ENCODE measurements around the gene SSPN. TPM values are rescaled to one million over a fixed set of nuclear protein-coding genes. Genes with fewer than 3 reads are reported as not detected.

The SSPN gene
- total RNA-seq, 1 experiment from 2014 or later = 1.8 TPM

DNA sequence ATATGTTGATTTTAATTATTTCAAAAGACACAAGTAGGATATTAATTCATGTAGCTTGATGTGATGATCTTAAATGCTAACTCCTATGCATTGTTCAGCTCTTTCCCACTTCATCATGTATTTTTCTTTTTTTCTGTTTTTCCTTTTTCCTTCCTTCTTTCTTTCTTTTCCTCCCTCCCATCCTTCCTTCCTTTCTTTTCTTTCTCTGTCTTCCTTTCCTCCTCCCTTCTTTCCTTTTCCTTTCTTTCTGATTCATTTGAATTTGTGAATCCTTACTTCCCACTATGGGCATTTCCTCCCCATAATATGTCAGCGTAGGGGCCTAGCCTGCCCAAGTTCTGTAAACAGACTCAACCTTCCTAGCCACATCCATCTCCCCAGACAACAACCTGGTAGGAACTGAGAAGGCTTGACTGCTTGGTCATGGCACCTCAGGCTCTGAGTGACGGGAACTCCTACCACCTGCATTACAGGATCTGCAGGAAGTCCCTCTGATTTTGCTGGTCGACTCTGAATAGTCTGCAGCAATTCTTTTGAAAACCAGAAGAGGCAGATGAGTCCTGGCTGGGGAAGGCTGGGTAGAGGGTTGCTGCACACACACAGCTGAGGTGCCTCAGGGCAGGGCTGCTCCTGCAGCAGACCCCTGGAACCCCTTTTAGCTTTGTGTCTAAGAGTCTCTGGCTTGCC is 37.2 kb upstream of the SSPN start:
- ChIA-PET CTCF (no interaction called here), POLR2A (no interaction called here)
- TF ChIP-seq, protein P1, sequence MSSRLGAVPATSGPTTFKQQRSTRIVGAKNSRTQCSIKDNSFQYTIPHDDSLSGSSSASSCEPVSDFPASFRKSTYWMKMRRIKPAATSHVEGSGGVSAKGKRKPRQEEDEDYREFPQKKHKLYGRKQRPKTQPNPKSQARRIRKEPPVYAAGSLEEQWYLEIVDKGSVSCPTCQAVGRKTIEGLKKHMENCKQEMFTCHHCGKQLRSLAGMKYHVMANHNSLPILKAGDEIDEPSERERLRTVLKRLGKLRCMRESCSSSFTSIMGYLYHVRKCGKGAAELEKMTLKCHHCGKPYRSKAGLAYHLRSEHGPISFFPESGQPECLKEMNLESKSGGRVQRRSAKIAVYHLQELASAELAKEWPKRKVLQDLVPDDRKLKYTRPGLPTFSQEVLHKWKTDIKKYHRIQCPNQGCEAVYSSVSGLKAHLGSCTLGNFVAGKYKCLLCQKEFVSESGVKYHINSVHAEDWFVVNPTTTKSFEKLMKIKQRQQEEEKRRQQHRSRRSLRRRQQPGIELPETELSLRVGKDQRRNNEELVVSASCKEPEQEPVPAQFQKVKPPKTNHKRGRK (CRISPR knock-in tag; IDR thresholded peaks at IDR 0.05; ENCODE audit: borderline replicate concordance) = peak; percentile 91; the same call in 1 of the 2 replicates
- no peak for TF ChIP-seq NFE2L1 (CRISPR knock-in tag; IDR thresholded peaks at IDR 0.05)
- TF ChIP-seq OVOL2 (CRISPR knock-in tag; IDR thresholded peaks at IDR 0.05; ENCODE audit: borderline replicate concordance) = no peak
- TF ChIP-seq NFYB (CRISPR knock-in tag; conservative IDR thresholded peaks at IDR 0.05; ENCODE audit: low read depth) = peak; percentile 19; the same call in 1 of the 2 replicates
- Mint-ChIP-seq H3K27me3 (ENCODE audit: low read depth) (no peaks in the 10 kb centered on the region; the same call in 1 of the 2 replicates), H3K4me1 (peaks cover 26% of the 10 kb centered on the region), H3K27ac (no peak overlapping the region), H3K9me3 (no peaks in the 10 kb centered on the region), H3K4me3 (no peak overlapping the region), H3K36me3 (no peaks in the 10 kb centered on the region)
- DNase-seq (ENCODE audit: low spot score) = no peak
- ATAC-seq = peak; percentile 93

DNA sequence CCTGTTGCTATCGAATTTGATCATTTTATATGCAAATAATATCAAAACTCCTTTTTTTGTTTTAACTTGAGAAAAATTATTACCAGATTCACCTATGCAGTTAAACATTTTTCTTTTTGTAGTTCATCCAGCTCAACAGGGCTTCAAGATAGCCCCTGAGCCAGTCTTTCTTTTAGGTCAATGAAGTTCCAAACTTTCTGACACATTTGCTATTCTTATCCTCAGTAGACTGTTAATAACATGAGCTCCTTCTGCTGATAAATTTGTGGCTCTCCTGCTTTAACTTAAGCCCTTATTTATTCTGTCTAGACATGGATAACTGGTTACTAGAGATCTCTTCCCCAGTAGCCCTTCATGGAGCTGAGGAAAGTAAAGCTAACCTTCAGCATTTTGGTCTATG is 33.2 kb upstream of the SSPN start:
- Mint-ChIP-seq H3K9me3 (no peaks in the 10 kb centered on the region), H3K27me3 (ENCODE audit: low read depth) (no peaks in the 10 kb centered on the region; the same call in 1 of the 2 replicates), H3K4me1 (peaks cover 6% of the 10 kb centered on the region), H3K36me3 (no peaks in the 10 kb centered on the region), H3K27ac (no peak overlapping the region), H3K4me3 (no peak overlapping the region)
- ChIA-PET POLR2A (no interaction called here), CTCF (interaction anchor here (1.0 kb wide), 1 partner anchor 452 kb away, joined by 3 read pairs; no protein-coding TSS in a partner anchor)
- TF ChIP-seq ZNF416 (CRISPR knock-in tag; IDR thresholded peaks at IDR 0.05) (no peak), FOXP1 (CRISPR knock-in tag; IDR thresholded peaks at IDR 0.05; ENCODE audit: borderline replicate concordance) (no peak), GRHL2 (CRISPR knock-in tag; IDR thresholded peaks at IDR 0.05; ENCODE audit: insufficient replicate concordance, severe bottlenecking) (no peak), MYBL2 (CRISPR knock-in tag; IDR thresholded peaks at IDR 0.05) (no peak), NFE2L1 (CRISPR knock-in tag; IDR thresholded peaks at IDR 0.05) (no peak), SOX15 (CRISPR knock-in tag; IDR thresholded peaks at IDR 0.05) (no peak), ZNF423 (CRISPR knock-in tag; IDR thresholded peaks at IDR 0.05) (no peak), GABPB1 (CRISPR knock-in tag; IDR thresholded peaks at IDR 0.05) (no peak), IRF2 (CRISPR knock-in tag; IDR thresholded peaks at IDR 0.05; ENCODE audit: borderline replicate concordance, low read depth) (no peak), EMX1 (CRISPR knock-in tag; IDR thresholded peaks at IDR 0.05) (no peak), ZNF396 (CRISPR knock-in tag; IDR thresholded peaks at IDR 0.05; ENCODE audit: borderline replicate concordance) (no peak), PRRX2 (CRISPR knock-in tag; IDR thresholded peaks at IDR 0.05) (no peak), GTF2I (CRISPR knock-in tag; conservative IDR thresholded peaks at IDR 0.05) (no peak)
- TF ChIP-seq, protein P2, sequence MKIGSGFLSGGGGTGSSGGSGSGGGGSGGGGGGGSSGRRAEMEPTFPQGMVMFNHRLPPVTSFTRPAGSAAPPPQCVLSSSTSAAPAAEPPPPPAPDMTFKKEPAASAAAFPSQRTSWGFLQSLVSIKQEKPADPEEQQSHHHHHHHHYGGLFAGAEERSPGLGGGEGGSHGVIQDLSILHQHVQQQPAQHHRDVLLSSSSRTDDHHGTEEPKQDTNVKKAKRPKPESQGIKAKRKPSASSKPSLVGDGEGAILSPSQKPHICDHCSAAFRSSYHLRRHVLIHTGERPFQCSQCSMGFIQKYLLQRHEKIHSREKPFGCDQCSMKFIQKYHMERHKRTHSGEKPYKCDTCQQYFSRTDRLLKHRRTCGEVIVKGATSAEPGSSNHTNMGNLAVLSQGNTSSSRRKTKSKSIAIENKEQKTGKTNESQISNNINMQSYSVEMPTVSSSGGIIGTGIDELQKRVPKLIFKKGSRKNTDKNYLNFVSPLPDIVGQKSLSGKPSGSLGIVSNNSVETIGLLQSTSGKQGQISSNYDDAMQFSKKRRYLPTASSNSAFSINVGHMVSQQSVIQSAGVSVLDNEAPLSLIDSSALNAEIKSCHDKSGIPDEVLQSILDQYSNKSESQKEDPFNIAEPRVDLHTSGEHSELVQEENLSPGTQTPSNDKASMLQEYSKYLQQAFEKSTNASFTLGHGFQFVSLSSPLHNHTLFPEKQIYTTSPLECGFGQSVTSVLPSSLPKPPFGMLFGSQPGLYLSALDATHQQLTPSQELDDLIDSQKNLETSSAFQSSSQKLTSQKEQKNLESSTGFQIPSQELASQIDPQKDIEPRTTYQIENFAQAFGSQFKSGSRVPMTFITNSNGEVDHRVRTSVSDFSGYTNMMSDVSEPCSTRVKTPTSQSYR (CRISPR knock-in tag; IDR thresholded peaks at IDR 0.05) = no peak
- TF ChIP-seq, protein P3, sequence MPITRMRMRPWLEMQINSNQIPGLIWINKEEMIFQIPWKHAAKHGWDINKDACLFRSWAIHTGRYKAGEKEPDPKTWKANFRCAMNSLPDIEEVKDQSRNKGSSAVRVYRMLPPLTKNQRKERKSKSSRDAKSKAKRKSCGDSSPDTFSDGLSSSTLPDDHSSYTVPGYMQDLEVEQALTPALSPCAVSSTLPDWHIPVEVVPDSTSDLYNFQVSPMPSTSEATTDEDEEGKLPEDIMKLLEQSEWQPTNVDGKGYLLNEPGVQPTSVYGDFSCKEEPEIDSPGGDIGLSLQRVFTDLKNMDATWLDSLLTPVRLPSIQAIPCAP (CRISPR knock-in tag; IDR thresholded peaks at IDR 0.05) = no peak
- no peak for DNase-seq (ENCODE audit: low spot score)
- ATAC-seq = no peak

DNA sequence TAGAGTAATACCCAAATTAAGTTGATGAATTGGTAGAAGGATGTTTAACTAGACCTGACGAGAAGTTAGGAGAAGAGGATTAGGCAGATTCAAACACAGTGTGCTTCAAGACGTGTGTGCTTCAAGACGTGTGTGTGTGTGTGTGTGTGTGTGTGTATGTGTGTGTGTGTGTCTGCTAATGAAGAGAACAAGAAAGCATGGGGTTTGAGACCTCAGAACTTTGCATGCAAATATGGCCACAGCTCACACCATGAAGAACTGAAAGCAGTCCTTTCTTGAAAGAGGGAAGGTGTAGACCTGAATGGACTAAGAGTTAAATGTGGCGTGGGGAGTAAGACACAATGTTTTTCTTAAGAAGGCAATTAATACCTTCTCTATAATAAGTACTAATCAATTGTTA is 32.5 kb upstream of the SSPN start:
- ChIA-PET CTCF (interaction anchor here (1.0 kb wide), 1 partner anchor 451 kb away, joined by 3 read pairs; no protein-coding TSS in a partner anchor), POLR2A (no interaction called here)
- no peak for DNase-seq (ENCODE audit: low spot score)

More for the DNA sequence above, 32.5 kb upstream of the SSPN start:
- ATAC-seq = no peak
- Mint-ChIP-seq H3K27ac (no peak overlapping the region), H3K9me3 (no peaks in the 10 kb centered on the region), H3K36me3 (no peaks in the 10 kb centered on the region), H3K4me3 (no peak overlapping the region), H3K4me1 (peaks cover 6% of the 10 kb centered on the region), H3K27me3 (ENCODE audit: low read depth) (no peaks in the 10 kb centered on the region; the same call in 1 of the 2 replicates)
- no peak for TF ChIP-seq GTF2I (CRISPR knock-in tag; conservative IDR thresholded peaks at IDR 0.05)
